ENCODE data around the gene TCF19. TPM values are rescaled to one million over a fixed set of nuclear protein-coding genes. Genes with fewer than 3 reads are reported as not detected.
"Not testable (repeated sequence)": the region's sequence is repeated elsewhere in the genome, so short reads cannot be mapped to it uniquely, and the experiment has no call there.

The TCF19 gene
- total RNA-seq, 1 experiment from 2014 or later: 15.0 TPM

- H3K56ac ChIP-seq (ENCODE audit: insufficient read length, low read depth, low read length): no peak overlapping the region
- no peaks in the 10 kb centered on the region for H3K79me1 ChIP-seq (ENCODE audit: insufficient read depth, low read depth, low read length, poor library complexity, severe bottlenecking)
- TF ChIP-seq CTCF (conservative IDR thresholded peaks at IDR 0.05): no peak
- H2AFZ ChIP-seq (ENCODE audit: low read length): no peak overlapping the region
- no peaks in the 10 kb centered on the region for H3K9me3 ChIP-seq (ENCODE audit: control insufficient read depth, low read depth, low read length)
- no peak overlapping the region for H2BK120ac ChIP-seq (ENCODE audit: low read depth, low read length, poor library complexity, severe bottlenecking)
- no peak overlapping the region for H4K8ac ChIP-seq (replicated peaks; ENCODE audit: insufficient read length, low read depth, low read length)
- H3T11ph ChIP-seq (ENCODE audit: low read length): no peak overlapping the region
- H2BK20ac ChIP-seq (ENCODE audit: low read depth, low read length, poor library complexity, severe bottlenecking): no peak overlapping the region
- no peaks in the 10 kb centered on the region for H4K20me1 ChIP-seq (ENCODE audit: control insufficient read depth, insufficient read depth, insufficient read length)
- no peak overlapping the region for H3K27ac ChIP-seq (ENCODE audit: insufficient read length, low read depth, low read length)
- H3K4ac ChIP-seq (ENCODE audit: low read depth, low read length): no peak overlapping the region
- Mint-ChIP-seq H3K4me3 (no peak overlapping the region), H3K9me3 (no peaks in the 10 kb centered on the region), H3K36me3 (ENCODE audit: insufficient read depth in 1 of 3, low read depth in 3 of 3) (peaks cover 48 to 81% (median 61%) of the 10 kb centered on the region in 3 experiments; a peak in 6 of 7 replicates), H3K4me1 (peaks cover 62 to 67% of the 10 kb centered on the region in 2 experiments), H3K27me3 (ENCODE audit: low read depth) (no peaks in the 10 kb centered on the region; the same call in 1 of the 2 replicates), H3K27ac (0 out of 7 replicates have a peak overlapping the region, but pooled peaks of 1 of the 3 experiments have one; percentile 51)
- no peak for DNase-seq
- no peak overlapping the region for H2BK5ac ChIP-seq (ENCODE audit: insufficient read length, low read length)
- no peak overlapping the region for H3K9ac ChIP-seq (ENCODE audit: extremely low read depth, insufficient read length, low read length)
- peaks cover 21% of the 10 kb centered on the region; the same call in 1 of the 2 replicates for H3K79me2 ChIP-seq (ENCODE audit: insufficient read depth, low read length)
- H3K4me1 ChIP-seq (ENCODE audit: insufficient read depth, low read length): peaks cover 6% of the 10 kb centered on the region; the same call in 1 of the 2 replicates
- H3K14ac ChIP-seq (ENCODE audit: insufficient read depth, low read length): no peak overlapping the region
- no peak overlapping the region for H4K91ac ChIP-seq (ENCODE audit: insufficient read length, low read depth, low read length)
- no peaks in the 10 kb centered on the region for H3K27me3 ChIP-seq (ENCODE audit: insufficient read depth, low read length)
- H3K18ac ChIP-seq (ENCODE audit: insufficient read length, low read depth, low read length): no peak overlapping the region
- H4K5ac ChIP-seq (ENCODE audit: insufficient read length, low read depth, low read length): no peak overlapping the region
- no peak overlapping the region for H2BK12ac ChIP-seq (ENCODE audit: insufficient read length, low read depth, low read length)
- peaks cover 10% of the 10 kb centered on the region for H3K23me2 ChIP-seq (ENCODE audit: insufficient read length, low read depth, low read length, poor library complexity, severe bottlenecking)
- H2BK15ac ChIP-seq (ENCODE audit: low read depth, low read length): no peak overlapping the region
- H3K23ac ChIP-seq (ENCODE audit: insufficient read length, low read depth, low read length): no peak overlapping the region
- no peak overlapping the region for H3K4me2 ChIP-seq (ENCODE audit: insufficient read depth, insufficient read length, low read length)
- no peak overlapping the region for H2AK5ac ChIP-seq (ENCODE audit: insufficient read length, low read length)
Observed at GRCh38 chr6:31163922-31164321, 5.5 kb downstream of the TCF19 start.

GRCh38 chr6:31164475-31165063 lies 6.2 kb downstream of the TCF19 start:
- H3K4me3 Mint-ChIP-seq; H3T11ph ChIP-seq (ENCODE audit: low read length); H3K23ac ChIP-seq (ENCODE audit: insufficient read length, low read depth, low read length); H4K8ac ChIP-seq (replicated peaks; ENCODE audit: insufficient read length, low read depth, low read length); H3K4me1 ChIP-seq (ENCODE audit: insufficient read depth, low read length); H3K4ac ChIP-seq (ENCODE audit: low read depth, low read length); DNase-seq; H3K56ac ChIP-seq (ENCODE audit: insufficient read length, low read depth, low read length); H2BK20ac ChIP-seq (ENCODE audit: low read depth, low read length, poor library complexity, severe bottlenecking); H3K4me2 ChIP-seq (ENCODE audit: insufficient read depth, insufficient read length, low read length); H3K18ac ChIP-seq (ENCODE audit: insufficient read length, low read depth, low read length); H2AK5ac ChIP-seq (ENCODE audit: insufficient read length, low read length); H3K9me3 ChIP-seq (ENCODE audit: control insufficient read depth, low read depth, low read length); H3K27me3 ChIP-seq (ENCODE audit: insufficient read depth, low read length); H3K9me3 Mint-ChIP-seq; H2AFZ ChIP-seq (ENCODE audit: low read length); H3K9ac ChIP-seq (ENCODE audit: extremely low read depth, insufficient read length, low read length); H4K20me1 ChIP-seq (ENCODE audit: control insufficient read depth, insufficient read depth, insufficient read length); H3K27ac ChIP-seq (ENCODE audit: insufficient read length, low read depth, low read length); H3K27me3 Mint-ChIP-seq (ENCODE audit: low read depth); H4K91ac ChIP-seq (ENCODE audit: insufficient read length, low read depth, low read length); H2BK15ac ChIP-seq (ENCODE audit: low read depth, low read length); H3K14ac ChIP-seq (ENCODE audit: insufficient read depth, low read length); H2BK120ac ChIP-seq (ENCODE audit: low read depth, low read length, poor library complexity, severe bottlenecking); H2BK12ac ChIP-seq (ENCODE audit: insufficient read length, low read depth, low read length); H2BK5ac ChIP-seq (ENCODE audit: insufficient read length, low read length); H3K79me1 ChIP-seq (ENCODE audit: insufficient read depth, low read depth, low read length, poor library complexity, severe bottlenecking); H4K5ac ChIP-seq (ENCODE audit: insufficient read length, low read depth, low read length): not testable (repeated sequence)
- H3K27ac Mint-ChIP-seq: peak overlapping the region in 2 of 3 experiments; percentile 86 to 94; a peak in 5 of 7 replicates
- peaks cover 54 to 88% (median 61%) of the 10 kb centered on the region in 3 experiments for H3K36me3 Mint-ChIP-seq (ENCODE audit: insufficient read depth in 1 of 3, low read depth in 3 of 3)
- Histone ChIP-seq H3K23me2 (ENCODE audit: insufficient read length, low read depth, low read length, poor library complexity, severe bottlenecking) (peaks cover 11% of the 10 kb centered on the region), H3K79me2 (ENCODE audit: insufficient read depth, low read length) (peaks cover 28% of the 10 kb centered on the region)
- peaks cover 62 to 63% of the 10 kb centered on the region in 2 experiments for H3K4me1 Mint-ChIP-seq
- WGBS (ENCODE audit: extremely low coverage, insufficient read length, low lambda C conversion rate): no CpG with 5 or more reads among the region's 9 CpGs

Measured in H9 (cell line).